Fibroblast of lung (primary cell): ENCODE measurements around the gene TMED9. TPM values are rescaled to one million over a fixed set of nuclear protein-coding genes. Genes with fewer than 3 reads are reported as not detected.
A peak's percentile ranks its signal among the peaks of the same experiment; 100 is the strongest.

ENCODE experiments used
- DNase-seq, 2 donors: peaks; one replicate each; pipeline versions ENCODE4 v3.0.0 to v3.0.0-alpha.2; 2010; ENCODE audit warnings: low read depth in 2 of 2
- H2AFZ ChIP-seq: 2 replicates; pipeline ENCODE4 v1.5.1; 2012; ENCODE audit warnings: low read length, control low read depth, inconsistent platforms
- H3K27ac ChIP-seq: 2 replicates; pipeline ENCODE4 v1.5.1; 2011; ENCODE audit warnings: low read length, control low read depth; ENCODE audit not compliant: insufficient read depth
- H3K27me3 ChIP-seq: 2 replicates; pipeline ENCODE4 v1.5.1; 2011; ENCODE audit warnings: mild to moderate bottlenecking, low read length; ENCODE audit not compliant: control insufficient read depth, insufficient read depth
- H3K36me3 ChIP-seq: 2 replicates; pipeline ENCODE4 v1.5.1; 2011; ENCODE audit warnings: low read length; ENCODE audit not compliant: control insufficient read depth, insufficient read depth
- H3K4me1 ChIP-seq: 2 replicates; pipeline ENCODE4 v1.5.1; 2011; ENCODE audit warnings: low read length; ENCODE audit not compliant: control insufficient read depth, insufficient read depth; ENCODE audit errors: extremely low read depth
- H3K4me2 ChIP-seq: 2 replicates; pipeline ENCODE4 v1.5.1; 2011; ENCODE audit warnings: low read length, control low read depth; ENCODE audit not compliant: insufficient read depth; ENCODE audit errors: extremely low read depth
- H3K4me3 ChIP-seq, 4 experiments: fragments of 200-600 bp in 1 of 4; sonication (generic) in 1 of 4; replicated peaks in 1 of 4; 2 replicates each; pipeline ENCODE4 v1.5.1; 2011 to 2016; ENCODE audit warnings: low read length in 4 of 4, low read depth in 3 of 4, mild to moderate bottlenecking in 3 of 4, control low read depth in 2 of 4, inconsistent platforms in 1 of 4, mixed read lengths in 1 of 4; ENCODE audit not compliant: insufficient read depth in 1 of 4; ENCODE audit errors: control extremely low read depth in 1 of 4
- H3K79me2 ChIP-seq: 2 replicates; pipeline ENCODE4 v1.5.1; 2012; ENCODE audit warnings: mild to moderate bottlenecking, low read length, inconsistent platforms; ENCODE audit not compliant: control insufficient read depth, insufficient read depth
- H3K9ac ChIP-seq: 2 replicates; pipeline ENCODE4 v1.5.1; 2011; ENCODE audit warnings: mild to moderate bottlenecking, low read length, control low read depth; ENCODE audit not compliant: insufficient read depth
- H3K9me3 ChIP-seq: 2 replicates; pipeline ENCODE4 v1.5.1; 2012; ENCODE audit warnings: low read depth, low read length; ENCODE audit not compliant: control insufficient read depth, insufficient read depth
- H4K20me1 ChIP-seq: 2 replicates; pipeline ENCODE4 v1.5.1; 2011; ENCODE audit warnings: low read length; ENCODE audit not compliant: control insufficient read depth, insufficient read depth; ENCODE audit errors: extremely low read depth
- CTCF ChIP-seq, 2 donors: IDR thresholded peaks in 1 of 2; conservative IDR thresholded peaks in 1 of 2; 1 replicate in 1 of 2; 2 replicates in 1 of 2; pipeline ENCODE4 v1.5.1; 2011 to 2012; ENCODE audit warnings: low read length in 2 of 2, control low read depth in 1 of 2, inconsistent platforms in 1 of 2, low read depth in 1 of 2, mild to moderate bottlenecking in 1 of 2
- EZH2 ChIP-seq: IDR thresholded peaks from 2 replicates; pipeline ENCODE4 v1.5.1; 2012; ENCODE audit warnings: low read length, control low read depth, mild to moderate bottlenecking; ENCODE audit errors: missing control alignments
- polyA plus RNA-seq, 2 donors: library from polyadenylated mRNA; depleted of rRNA in 1 of 2; stranded (reverse) in 1 of 2; unstranded in 1 of 2; fragments of >200 nt; gene quantifications; 2 replicates each; pipeline ENCODE4 v1.2.1, GENCODE V29; 2011 to 2012; ENCODE audit warnings: missing spikeins in 1 of 2
- total RNA-seq: library from RNA; depleted of rRNA; stranded (reverse); fragments of >200 nt; gene quantifications from 2 replicates; pipeline ENCODE4 v1.2.1, GENCODE V29; 2014

The TMED9 gene
- total and polyA plus RNA-seq, 2 donors (not counting 1 experiment from before 2014, with no cell fraction given): 139 to 355 TPM

- Histone ChIP-seq H3K36me3 (peaks cover 29% of the 10 kb centered on the region), H4K20me1 (no peaks in the 10 kb centered on the region), H3K9ac (peak overlapping the region; percentile 94), H3K4me1 (peaks cover 6% of the 10 kb centered on the region), H2AFZ (no peak overlapping the region), H3K27ac (peak overlapping the region; percentile 85), H3K9me3 (no peaks in the 10 kb centered on the region), H3K4me2 (peak overlapping the region; percentile 83), H3K79me2 (peaks cover 20% of the 10 kb centered on the region), H3K27me3 (peaks cover 12% of the 10 kb centered on the region), H3K4me3 (peak overlapping the region; percentile 86 to 97 (median 94))
- TF ChIP-seq EZH2: no peak
- TF ChIP-seq CTCF (conservative IDR thresholded peaks at IDR 0.05 in 1 of 2, IDR thresholded peaks at IDR 0.05 in 1 of 2; ENCODE audit: low read depth in 1 of 2, low read length in 2 of 2): no peak
- DNase-seq: no peak
Measured at GRCh38 chr5:177592905-177593304, 902 bp downstream of the TMED9 start.

- TF ChIP-seq CTCF (conservative IDR thresholded peaks at IDR 0.05 in 1 of 2, IDR thresholded peaks at IDR 0.05 in 1 of 2; ENCODE audit: low read depth in 1 of 2, low read length in 2 of 2) (no peak), EZH2 (no peak)
- Histone ChIP-seq H3K4me3 (peak overlapping the region; percentile 86 to 97 (median 94)), H4K20me1 (no peaks in the 10 kb centered on the region), H2AFZ (no peak overlapping the region), H3K9me3 (no peaks in the 10 kb centered on the region), H3K27ac (peak overlapping the region; percentile 23), H3K4me1 (peaks cover 6% of the 10 kb centered on the region), H3K9ac (no peak overlapping the region), H3K27me3 (peaks cover 12% of the 10 kb centered on the region), H3K4me2 (peak overlapping the region; percentile 83), H3K36me3 (peaks cover 29% of the 10 kb centered on the region), H3K79me2 (peaks cover 20% of the 10 kb centered on the region)
- no peak for DNase-seq
Measured at GRCh38 chr5:177593511-177593910, 1.5 kb downstream of the TMED9 start.

DNA sequence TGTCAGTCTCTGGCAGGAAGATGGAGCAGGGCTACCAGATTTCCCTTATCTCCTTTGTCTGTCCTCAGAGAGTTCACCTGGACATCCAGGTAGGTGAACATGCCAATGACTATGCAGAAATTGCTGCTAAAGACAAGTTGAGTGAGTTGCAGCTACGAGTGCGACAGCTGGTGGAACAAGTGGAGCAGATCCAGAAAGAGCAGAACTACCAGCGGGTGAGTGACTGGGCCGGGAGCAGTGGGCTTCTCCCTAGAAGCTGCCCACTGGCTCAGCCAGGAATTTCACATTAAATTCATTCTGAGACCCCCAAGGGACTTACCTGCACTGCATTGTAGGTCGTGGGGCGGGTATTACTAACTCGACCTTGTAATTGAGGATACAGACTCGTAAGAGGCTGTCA lies 2.1 kb downstream of the TMED9 start:
- peaks cover 20% of the 10 kb centered on the region for H3K79me2 ChIP-seq
- no peak for DNase-seq
- peaks cover 6% of the 10 kb centered on the region for H3K4me1 ChIP-seq
- peaks cover 9% of the 10 kb centered on the region for H3K27me3 ChIP-seq
- peaks cover 29% of the 10 kb centered on the region for H3K36me3 ChIP-seq
- no peaks in the 10 kb centered on the region for H3K9me3 ChIP-seq
- peak overlapping the region; percentile 83 for H3K4me2 ChIP-seq
- H3K4me3 ChIP-seq: peak overlapping the region in 1 of 4 experiments; percentile 97
- H2AFZ ChIP-seq: no peak overlapping the region
- no peak overlapping the region for H3K27ac ChIP-seq
- H3K9ac ChIP-seq: no peak overlapping the region
- no peak for TF ChIP-seq CTCF (conservative IDR thresholded peaks at IDR 0.05 in 1 of 2, IDR thresholded peaks at IDR 0.05 in 1 of 2; ENCODE audit: low read depth in 1 of 2, low read length in 2 of 2)
- no peak for TF ChIP-seq EZH2
- no peaks in the 10 kb centered on the region for H4K20me1 ChIP-seq
